ENCODE measurements around the gene POGLUT3. TPM values are rescaled to one million over a fixed set of nuclear protein-coding genes. Genes with fewer than 3 reads are reported as not detected.

POGLUT3 gene
- polyA plus RNA-seq, 2 of the 4 experiments (the other 2 are of a cell fraction), result 15.3 to 22.6 TPM

DNA sequence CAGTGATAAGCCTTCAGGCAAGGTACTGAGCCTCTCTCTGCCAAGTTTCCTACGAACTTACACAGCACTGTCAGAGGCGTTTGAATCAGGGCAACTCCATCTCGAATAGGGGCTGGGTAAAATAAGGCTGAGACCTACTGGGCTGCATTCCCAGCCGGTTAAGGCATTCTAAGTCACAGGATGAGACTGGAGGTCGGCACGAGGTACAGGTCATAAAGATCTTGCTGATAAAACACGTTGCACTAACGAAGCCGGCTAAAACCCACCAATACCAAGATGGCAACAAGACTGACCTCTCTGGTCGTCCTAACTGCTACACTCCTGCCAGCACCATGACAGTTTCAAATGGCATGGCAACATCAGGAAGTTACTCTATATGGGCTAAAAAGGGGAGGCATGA, 20.4 kb upstream of the POGLUT3 start:
- WGBS (ENCODE audit: missing lambda C conversion rate), result 73% methylated on average over 8 of the region's 10 CpGs
- DNase-seq (ENCODE audit: low read depth in 1 of 2, low spot score in 1 of 2), result no peak

DNA sequence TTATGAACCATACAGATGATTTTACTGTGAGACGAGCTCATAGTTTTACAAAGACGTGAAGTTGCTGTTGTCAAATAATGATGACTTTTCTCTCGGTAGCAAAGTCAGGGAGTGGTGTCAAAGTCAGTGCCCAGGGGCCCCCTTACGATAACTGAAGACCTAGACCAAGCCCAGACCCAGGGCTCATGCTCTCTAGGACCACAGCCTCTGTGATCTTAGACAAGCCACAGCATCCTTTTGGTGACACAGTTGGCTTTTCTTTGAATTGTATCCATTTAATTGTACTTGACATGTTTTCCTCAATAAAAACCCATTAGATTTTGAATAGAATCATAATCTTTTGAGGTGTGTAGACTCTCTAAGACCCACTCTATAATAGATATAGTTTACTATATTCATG, 17.9 kb upstream of the POGLUT3 start:
- no peak for ATAC-seq
- no peak overlapping the region for H3K27ac ChIP-seq
- peaks cover 9% of the 10 kb centered on the region; the same call in 1 of the 3 replicates for H3K4me1 ChIP-seq
- no peaks in the 10 kb centered on the region for H3K9me3 ChIP-seq
- no peak overlapping the region for H3K4me3 ChIP-seq
- 79% methylated on average over 4 of the region's 4 CpGs for WGBS (ENCODE audit: missing lambda C conversion rate)
- no peak overlapping the region for H3K4me2 ChIP-seq
- no peak for FAIRE-seq
- no peak for DNase-seq (ENCODE audit: low read depth in 1 of 2, low spot score in 1 of 2)
- TF ChIP-seq NFE2L2 (conservative IDR thresholded peaks at IDR 0.05; ENCODE audit: low read length) (no peak), JUN (IDR thresholded peaks at IDR 0.05) (no peak), MAZ (IDR thresholded peaks at IDR 0.05; ENCODE audit: borderline replicate concordance, low read depth, low read length) (no peak), CBX8 (IDR thresholded peaks at IDR 0.05) (no peak), NR3C1 (IDR thresholded peaks at IDR 0.05) (no peak), POLR2A (IDR thresholded peaks at IDR 0.05; ENCODE audit: low read length) (no peak), TP53 (CRISPR knock-in tag; IDR thresholded peaks at IDR 0.05) (no peak), CBX2 (IDR thresholded peaks at IDR 0.05; ENCODE audit: borderline replicate concordance, low read depth) (no peak), HOXB5 (CRISPR knock-in tag; IDR thresholded peaks at IDR 0.05) (no peak), FOXS1 (CRISPR knock-in tag; IDR thresholded peaks at IDR 0.05) (no peak)
- TF ChIP-seq, protein P1, sequence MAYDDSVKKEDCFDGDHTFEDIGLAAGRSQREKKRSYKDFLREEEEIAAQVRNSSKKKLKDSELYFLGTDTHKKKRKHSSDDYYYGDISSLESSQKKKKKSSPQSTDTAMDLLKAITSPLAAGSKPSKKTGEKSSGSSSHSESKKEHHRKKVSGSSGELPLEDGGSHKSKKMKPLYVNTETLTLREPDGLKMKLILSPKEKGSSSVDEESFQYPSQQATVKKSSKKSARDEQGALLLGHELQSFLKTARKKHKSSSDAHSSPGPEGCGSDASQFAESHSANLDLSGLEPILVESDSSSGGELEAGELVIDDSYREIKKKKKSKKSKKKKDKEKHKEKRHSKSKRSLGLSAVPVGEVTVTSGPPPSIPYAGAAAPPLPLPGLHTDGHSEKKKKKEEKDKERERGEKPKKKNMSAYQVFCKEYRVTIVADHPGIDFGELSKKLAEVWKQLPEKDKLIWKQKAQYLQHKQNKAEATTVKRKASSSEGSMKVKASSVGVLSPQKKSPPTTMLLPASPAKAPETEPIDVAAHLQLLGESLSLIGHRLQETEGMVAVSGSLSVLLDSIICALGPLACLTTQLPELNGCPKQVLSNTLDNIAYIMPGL (CRISPR knock-in tag; IDR thresholded peaks at IDR 0.05; ENCODE audit: borderline replicate concordance), result no peak
- CTCF ChIA-PET, result no interaction called here
- POLR2A ChIA-PET, result no interaction called here

More for the DNA sequence above, 20.4 kb upstream of the POGLUT3 start:
- no peak for FAIRE-seq
- ATAC-seq, result no peak
- no peak overlapping the region for H3K4me3 ChIP-seq
- no peaks in the 10 kb centered on the region for H3K9me3 ChIP-seq
- ChIA-PET CTCF (no interaction called here), POLR2A (no interaction called here)
- TF ChIP-seq RFX5 (IDR thresholded peaks at IDR 0.05) (no peak), ZC3H11A (IDR thresholded peaks at IDR 0.05) (no peak), GATA3 (IDR thresholded peaks at IDR 0.05; ENCODE audit: borderline replicate concordance) (no peak), NFE2L2 (conservative IDR thresholded peaks at IDR 0.05; ENCODE audit: low read length) (no peak), EP300 (IDR thresholded peaks at IDR 0.05) (no peak), HEYL (CRISPR knock-in tag; IDR thresholded peaks at IDR 0.05) (no peak), RNF2 (IDR thresholded peaks at IDR 0.05; ENCODE audit: borderline replicate concordance, low read depth) (no peak), CBX2 (IDR thresholded peaks at IDR 0.05; ENCODE audit: borderline replicate concordance, low read depth) (no peak), NPAS2 (CRISPR knock-in tag; IDR thresholded peaks at IDR 0.05; ENCODE audit: borderline replicate concordance) (no peak), ZNF302 (CRISPR knock-in tag; IDR thresholded peaks at IDR 0.05) (no peak), JUN (IDR thresholded peaks at IDR 0.05) (no peak), CHD4 (IDR thresholded peaks at IDR 0.05; ENCODE audit: borderline replicate concordance) (no peak)
- TF ChIP-seq, protein P2, sequence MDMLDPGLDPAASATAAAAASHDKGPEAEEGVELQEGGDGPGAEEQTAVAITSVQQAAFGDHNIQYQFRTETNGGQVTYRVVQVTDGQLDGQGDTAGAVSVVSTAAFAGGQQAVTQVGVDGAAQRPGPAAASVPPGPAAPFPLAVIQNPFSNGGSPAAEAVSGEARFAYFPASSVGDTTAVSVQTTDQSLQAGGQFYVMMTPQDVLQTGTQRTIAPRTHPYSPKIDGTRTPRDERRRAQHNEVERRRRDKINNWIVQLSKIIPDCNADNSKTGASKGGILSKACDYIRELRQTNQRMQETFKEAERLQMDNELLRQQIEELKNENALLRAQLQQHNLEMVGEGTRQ (IDR thresholded peaks at IDR 0.05), result no peak
- TF ChIP-seq, protein P3, sequence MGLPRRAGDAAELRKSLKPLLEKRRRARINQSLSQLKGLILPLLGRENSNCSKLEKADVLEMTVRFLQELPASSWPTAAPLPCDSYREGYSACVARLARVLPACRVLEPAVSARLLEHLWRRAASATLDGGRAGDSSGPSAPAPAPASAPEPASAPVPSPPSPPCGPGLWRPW (IDR thresholded peaks at IDR 0.05), result no peak
- TF ChIP-seq, protein P1 (CRISPR knock-in tag; IDR thresholded peaks at IDR 0.05; ENCODE audit: borderline replicate concordance), result no peak
- TF ChIP-seq, protein P4, sequence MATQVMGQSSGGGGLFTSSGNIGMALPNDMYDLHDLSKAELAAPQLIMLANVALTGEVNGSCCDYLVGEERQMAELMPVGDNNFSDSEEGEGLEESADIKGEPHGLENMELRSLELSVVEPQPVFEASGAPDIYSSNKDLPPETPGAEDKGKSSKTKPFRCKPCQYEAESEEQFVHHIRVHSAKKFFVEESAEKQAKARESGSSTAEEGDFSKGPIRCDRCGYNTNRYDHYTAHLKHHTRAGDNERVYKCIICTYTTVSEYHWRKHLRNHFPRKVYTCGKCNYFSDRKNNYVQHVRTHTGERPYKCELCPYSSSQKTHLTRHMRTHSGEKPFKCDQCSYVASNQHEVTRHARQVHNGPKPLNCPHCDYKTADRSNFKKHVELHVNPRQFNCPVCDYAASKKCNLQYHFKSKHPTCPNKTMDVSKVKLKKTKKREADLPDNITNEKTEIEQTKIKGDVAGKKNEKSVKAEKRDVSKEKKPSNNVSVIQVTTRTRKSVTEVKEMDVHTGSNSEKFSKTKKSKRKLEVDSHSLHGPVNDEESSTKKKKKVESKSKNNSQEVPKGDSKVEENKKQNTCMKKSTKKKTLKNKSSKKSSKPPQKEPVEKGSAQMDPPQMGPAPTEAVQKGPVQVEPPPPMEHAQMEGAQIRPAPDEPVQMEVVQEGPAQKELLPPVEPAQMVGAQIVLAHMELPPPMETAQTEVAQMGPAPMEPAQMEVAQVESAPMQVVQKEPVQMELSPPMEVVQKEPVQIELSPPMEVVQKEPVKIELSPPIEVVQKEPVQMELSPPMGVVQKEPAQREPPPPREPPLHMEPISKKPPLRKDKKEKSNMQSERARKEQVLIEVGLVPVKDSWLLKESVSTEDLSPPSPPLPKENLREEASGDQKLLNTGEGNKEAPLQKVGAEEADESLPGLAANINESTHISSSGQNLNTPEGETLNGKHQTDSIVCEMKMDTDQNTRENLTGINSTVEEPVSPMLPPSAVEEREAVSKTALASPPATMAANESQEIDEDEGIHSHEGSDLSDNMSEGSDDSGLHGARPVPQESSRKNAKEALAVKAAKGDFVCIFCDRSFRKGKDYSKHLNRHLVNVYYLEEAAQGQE (IDR thresholded peaks at IDR 0.05), result no peak
- H3K27ac ChIP-seq, result no peak overlapping the region
- H3K4me1 ChIP-seq, result no peaks in the 10 kb centered on the region
- H3K4me2 ChIP-seq, result no peak overlapping the region

All from A549 (cell line).